Coronary artery (tissue), 2 donors: Measurements from ENCODE around the gene LILRA2.

Experiments
- DNase-seq: peaks from one replicate; pipeline ENCODE4 v3.0.0-alpha.2; 2017; ENCODE audit warnings: low spot score
- H3K27ac ChIP-seq, 2 donors: fragments of 200-600 bp; sonication (generic); one replicate each; pipeline ENCODE4 v1.5.1; 2016 to 2019
- H3K4me3 ChIP-seq: fragments of 200-600 bp; sonication (generic); 2 replicates; pipeline ENCODE4 v1.5.1; 2016; ENCODE audit warnings: mild to moderate bottlenecking, moderate library complexity
- CTCF ChIP-seq: fragments of 200-600 bp; sonication (generic); IDR thresholded peaks from one replicate; pipeline ENCODE4 v1.5.1; 2019; ENCODE audit warnings: antibody characterized with exemption

Gene LILRA2

GRCh38 chr19:54535601-54536000, 38.0 kb upstream of the LILRA2 start:
- no peak for TF ChIP-seq CTCF

GRCh38 chr19:54536956-54537355, 36.6 kb upstream of the LILRA2 start:
- TF ChIP-seq CTCF, result no peak
- DNase-seq, result no peak
- H3K27ac ChIP-seq, result no peak overlapping the region
- no peak overlapping the region for H3K4me3 ChIP-seq

More at GRCh38 chr19:54535601-54536000, 38.0 kb upstream of the LILRA2 start:
- Histone ChIP-seq H3K4me3 (no peak overlapping the region), H3K27ac (no peak overlapping the region)
- no peak for DNase-seq

GRCh38 chr19:54541712-54542111, 31.9 kb upstream of the LILRA2 start:
- TF ChIP-seq CTCF, result no peak
- DNase-seq, result no peak
- H3K27ac ChIP-seq, result no peak overlapping the region
- no peak overlapping the region for H3K4me3 ChIP-seq

GRCh38 chr19:54548806-54549205, 24.8 kb upstream of the LILRA2 start:
- DNase-seq, result no peak
- Histone ChIP-seq H3K27ac (no peak overlapping the region), H3K4me3 (no peak overlapping the region)
- TF ChIP-seq CTCF, result no peak

- Histone ChIP-seq H3K4me3 (no peak overlapping the region), H3K27ac (no peak overlapping the region)
- TF ChIP-seq CTCF, result no peak
- DNase-seq, result no peak
Measured at GRCh38 chr19:54549224-54549623, 24.4 kb upstream of the LILRA2 start.

- no peak for TF ChIP-seq CTCF
- Histone ChIP-seq H3K4me3 (no peak overlapping the region), H3K27ac (no peak overlapping the region)
- DNase-seq, result no peak
Measured at GRCh38 chr19:54551293-54551692, 22.3 kb upstream of the LILRA2 start.

GRCh38 chr19:54551950-54552912, 21.4 kb upstream of the LILRA2 start:
- no peak for TF ChIP-seq CTCF
- Histone ChIP-seq H3K4me3 (no peak overlapping the region), H3K27ac (no peak overlapping the region)
- DNase-seq, result no peak
